Measurements from ENCODE around the gene FBXL13.
A peak's percentile ranks its signal among the peaks of the same experiment; 100 is the strongest.
"Not testable (repeated sequence)": the region's sequence is repeated elsewhere in the genome, so short reads cannot be mapped to it uniquely, and the experiment has no call there.

The FBXL13 gene

GRCh38 chr7:103020876-103021275 lies 53.7 kb downstream of the FBXL13 start:
- not testable (repeated sequence) for FAIRE-seq

DNA sequence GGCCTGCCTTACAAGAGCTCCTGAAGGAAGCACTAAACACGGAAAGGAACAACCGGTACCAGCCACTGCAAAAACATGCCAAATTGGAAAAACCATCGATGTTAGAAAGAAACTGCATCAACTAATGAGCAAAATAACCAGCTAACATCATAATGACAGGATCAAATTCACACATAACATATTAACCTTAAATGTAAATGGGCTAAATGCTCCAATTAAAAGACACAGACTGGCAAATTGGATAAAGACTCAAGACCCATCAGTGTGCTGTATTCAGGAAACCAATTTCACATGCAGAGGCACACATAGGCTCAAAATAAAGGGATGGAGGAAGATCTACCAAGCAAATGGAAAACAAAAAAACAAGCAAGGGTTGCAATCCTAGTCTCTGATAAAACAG lies 56.3 kb downstream of the FBXL13 start:
- FAIRE-seq = not testable (repeated sequence)

- FAIRE-seq = no peak
Observed at GRCh38 chr7:103011650-103012049, 62.9 kb downstream of the FBXL13 start.

- no peak for FAIRE-seq
Observed at GRCh38 chr7:103010211-103010610, 64.4 kb downstream of the FBXL13 start.

DNA sequence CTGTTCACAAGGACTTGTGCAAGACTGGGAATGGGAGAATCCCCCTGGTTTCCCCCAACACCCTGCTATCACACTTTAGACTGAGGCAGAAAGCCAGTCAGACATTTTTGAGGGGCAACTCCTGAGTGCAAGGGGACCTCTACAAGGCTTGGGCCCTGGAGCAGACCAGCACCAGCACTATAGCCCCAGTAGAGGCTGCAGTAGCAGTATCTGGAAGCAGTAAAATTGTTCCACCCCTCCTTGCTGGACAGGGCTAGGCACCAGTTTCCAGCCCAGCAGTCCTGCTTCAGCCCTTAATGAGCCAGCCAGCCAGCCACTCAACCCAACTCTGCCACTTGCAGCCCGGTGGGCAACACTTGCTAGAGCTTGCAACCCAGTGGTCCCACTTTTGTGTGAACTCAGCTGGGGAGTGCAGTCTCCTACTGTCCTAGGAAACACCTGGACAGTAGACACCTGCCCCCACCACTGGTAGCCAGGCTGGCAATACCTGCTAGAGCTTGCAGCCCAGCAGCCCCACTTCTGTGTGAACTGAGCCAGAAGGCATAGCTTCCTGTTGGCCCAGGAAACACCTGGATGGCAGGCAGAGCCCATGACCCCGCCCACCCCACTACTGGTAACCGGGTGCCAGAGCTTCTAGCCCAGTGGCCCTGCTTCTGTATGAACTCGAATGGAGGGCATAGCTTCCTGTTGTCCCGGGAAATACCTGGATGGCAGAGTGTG lies 65.0 kb downstream of the FBXL13 start:
- no peak for FAIRE-seq

- no peak for FAIRE-seq
Observed at GRCh38 chr7:103003004-103003403, 71.6 kb downstream of the FBXL13 start.

GRCh38 chr7:103001210-103001609 lies 73.4 kb downstream of the FBXL13 start:
- no peak for FAIRE-seq

DNA sequence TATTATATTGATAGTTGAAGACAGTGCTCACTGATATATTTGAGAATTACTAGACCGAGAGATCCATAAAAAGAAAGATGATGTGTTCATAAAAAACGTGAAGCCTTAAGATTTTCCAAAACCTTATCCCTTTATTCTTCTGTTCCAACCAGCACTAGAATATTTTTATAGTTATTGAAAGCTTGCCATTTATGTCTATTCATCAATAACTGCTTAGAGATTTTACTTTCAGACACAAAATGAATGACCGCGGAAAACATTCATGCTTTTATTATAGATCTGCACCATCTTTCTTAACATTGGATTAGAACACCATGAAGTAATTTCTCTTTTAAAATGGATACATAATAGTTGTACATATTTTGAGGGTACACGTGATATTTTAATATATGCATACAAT lies 77.6 kb downstream of the FBXL13 start:
- no peak for FAIRE-seq

DNA sequence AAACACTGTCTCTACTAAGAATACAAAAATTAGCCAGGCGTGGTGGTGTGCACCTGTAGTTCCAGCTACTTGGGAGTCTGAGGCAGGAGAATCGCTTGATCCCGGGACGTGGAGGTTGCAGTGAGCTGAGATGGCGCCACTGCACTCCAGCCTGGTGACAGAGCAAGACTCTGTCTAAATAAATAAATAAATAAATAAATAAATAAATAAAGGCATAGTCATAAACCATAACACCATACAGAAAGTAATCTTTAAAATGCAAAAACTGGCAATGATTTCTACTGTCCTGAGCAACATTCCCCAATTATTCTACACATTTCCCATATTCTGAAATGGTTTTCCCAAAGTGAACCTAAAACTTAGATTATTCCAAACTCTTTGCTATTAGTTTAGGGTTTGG lies 79.0 kb downstream of the FBXL13 start:
- not testable (repeated sequence) for FAIRE-seq

GRCh38 chr7:102994567-102994966 lies 80.0 kb downstream of the FBXL13 start:
- no peak for FAIRE-seq

DNA sequence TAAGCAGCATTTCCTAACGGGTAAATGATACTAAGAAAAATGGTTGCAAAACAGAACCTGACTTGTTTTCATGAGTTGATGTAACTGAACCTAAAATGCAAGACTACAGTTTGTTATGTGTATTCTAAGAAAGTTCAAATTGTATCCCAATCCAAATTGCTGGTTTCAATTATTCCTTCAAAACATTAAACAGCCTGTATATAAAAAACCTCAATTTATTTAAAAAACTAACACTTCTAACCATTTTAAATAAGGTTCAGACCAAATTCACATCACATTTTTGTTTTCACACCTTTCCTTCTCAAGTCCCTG lies 80.9 kb downstream of the FBXL13 start:
- FAIRE-seq = no peak

DNA sequence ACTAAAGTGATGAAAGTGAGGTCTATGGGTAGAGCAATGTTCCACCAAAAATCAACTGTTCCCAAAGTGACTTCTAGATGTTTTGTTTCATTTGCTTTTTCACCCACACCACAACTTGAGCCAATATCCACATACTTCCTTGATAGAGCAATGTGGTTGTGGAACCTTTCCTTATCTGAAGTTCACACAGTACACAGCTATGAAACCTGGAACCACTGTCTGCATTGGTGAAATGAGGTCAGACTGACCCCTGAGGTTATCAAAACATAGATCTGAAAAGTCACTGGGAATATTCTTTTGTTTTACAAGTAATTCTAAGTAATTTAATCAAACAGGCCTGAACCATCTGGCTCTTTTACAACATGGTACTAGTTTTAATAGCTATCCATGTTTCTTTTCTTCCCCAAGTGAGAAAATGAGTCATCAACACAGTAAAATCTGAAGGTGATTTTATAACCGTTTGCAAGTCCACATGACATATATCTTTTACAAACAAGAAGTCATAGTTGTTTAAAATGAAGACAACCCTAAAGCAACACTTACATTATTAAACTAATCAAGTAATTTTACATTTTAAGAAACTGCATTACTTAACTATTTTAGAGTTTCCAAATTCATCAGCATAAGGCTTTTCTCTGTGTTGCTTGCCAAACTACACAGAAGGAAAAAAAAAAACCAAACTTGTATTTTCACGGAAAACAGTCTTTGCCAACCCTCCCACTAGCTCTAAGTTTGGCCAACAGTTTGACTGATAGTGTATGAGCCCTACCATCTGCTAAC lies 81.5 kb downstream of the FBXL13 start:
- FAIRE-seq = peak; percentile 96

DNA sequence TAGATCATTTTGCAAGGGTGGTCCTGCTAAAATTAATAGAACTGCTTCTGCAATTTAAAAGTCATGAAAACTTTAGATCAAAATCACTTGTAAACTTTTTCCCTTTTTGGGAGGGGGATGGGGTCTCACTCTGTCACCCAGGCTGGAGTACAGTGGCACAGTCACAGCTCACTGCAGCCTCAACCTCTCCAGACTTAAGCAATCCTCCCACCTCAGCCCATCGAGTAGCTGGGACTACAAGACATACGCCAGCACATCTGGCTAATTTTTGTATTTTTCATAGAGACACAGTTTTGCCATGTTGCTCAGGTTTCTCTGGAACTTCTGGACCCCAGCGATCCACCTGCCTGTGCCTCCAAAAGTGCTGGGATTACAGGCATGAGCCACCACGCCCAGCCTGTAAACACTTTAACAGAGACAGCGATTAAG lies 82.1 kb downstream of the FBXL13 start:
- no peak for FAIRE-seq

DNA sequence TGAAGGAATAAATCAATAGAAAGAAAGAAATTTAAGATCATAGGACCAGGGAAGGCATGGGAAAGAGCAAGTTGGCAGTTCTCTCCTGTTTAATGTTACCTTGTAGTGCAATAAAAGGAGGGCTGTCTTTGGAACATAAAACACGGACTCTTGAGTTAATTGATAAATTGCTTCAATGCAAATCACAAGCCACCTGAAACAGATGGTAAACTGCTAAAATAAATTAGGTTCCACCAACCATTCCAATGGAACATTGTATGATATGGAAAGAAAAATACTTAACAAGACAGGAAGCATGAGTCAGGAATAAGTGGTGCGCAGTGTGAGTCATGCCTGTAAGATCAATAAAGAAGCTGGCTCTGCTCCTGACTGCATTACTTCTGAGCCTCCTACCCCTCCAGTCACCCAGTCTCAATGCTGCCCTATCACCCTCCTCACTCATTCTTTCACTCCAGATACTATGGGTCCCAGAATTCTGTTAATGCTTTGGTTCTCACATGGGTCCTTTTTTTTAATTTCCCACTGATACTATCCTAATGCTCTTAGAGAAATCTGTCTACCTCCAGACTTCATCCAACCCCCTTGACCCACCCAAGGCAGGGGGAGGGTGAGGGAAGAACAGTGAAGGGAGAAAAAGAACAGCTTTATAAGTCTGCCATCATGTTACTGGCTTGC lies 82.9 kb downstream of the FBXL13 start:
- FAIRE-seq = no peak

GRCh38 chr7:102991077-102991539 lies 83.5 kb downstream of the FBXL13 start:
- no peak for FAIRE-seq

DNA sequence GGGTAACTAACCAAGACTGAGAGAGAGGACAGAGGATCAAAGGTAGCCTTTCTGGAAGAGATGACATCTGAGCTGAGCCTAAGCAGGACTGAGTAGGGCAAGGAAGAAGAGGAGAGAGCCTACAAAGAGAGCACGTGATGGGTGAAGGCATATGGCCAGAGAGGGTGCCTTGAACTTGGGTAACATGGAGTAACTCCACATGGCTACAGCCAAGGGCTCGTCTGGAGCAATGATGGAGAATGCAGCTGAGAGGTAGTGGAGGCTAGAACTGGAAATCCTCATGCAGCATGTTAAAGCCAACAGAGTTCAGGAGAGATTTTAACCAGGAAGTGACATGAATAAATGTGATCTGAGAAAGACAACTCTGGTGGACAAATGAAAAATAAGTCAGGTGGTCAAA lies 84.0 kb downstream of the FBXL13 start:
- no peak for FAIRE-seq

DNA sequence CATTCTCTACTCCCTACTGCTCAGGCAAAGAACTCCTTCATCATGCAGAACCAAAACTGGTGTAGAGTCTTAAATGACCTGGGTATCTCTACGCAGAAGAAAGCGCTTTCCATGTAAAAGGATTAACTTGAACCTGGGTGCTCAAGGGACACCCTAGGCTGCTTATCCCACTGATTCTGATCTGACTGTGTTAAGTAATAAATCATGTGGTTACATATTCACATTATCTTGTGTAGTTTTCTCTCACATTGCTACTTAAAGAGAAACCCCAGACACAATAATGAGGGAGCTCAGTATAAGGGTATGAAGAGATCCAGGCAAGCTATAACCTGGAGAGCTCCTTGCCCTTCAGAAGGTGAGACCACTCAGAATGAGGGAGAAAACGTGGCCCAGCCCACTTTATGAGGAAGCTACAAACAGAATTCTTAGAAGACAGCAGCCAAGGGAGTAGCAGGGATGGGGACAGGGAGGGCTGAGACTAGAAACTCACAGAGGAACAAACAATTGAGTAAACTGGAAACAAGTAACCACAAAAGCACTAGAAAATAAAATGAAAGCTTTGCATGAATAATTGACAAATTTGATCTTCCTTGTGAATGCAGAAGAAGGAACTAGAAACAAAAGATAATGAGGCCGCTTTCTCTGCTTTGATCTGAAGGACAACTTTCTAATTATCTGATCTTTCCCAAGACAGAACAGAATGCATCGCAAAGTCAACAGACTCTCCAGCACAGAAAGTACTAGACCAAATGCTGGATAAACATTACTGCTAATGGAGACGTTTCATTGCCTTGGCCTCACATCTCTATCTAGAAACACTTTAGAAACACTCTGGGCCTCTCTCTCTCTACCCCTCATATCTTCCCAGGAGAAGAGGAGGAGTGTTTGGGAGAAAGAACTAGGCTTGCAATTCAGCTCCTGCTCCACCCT lies 85.7 kb downstream of the FBXL13 start:
- no peak for FAIRE-seq

- FAIRE-seq = no peak
Observed at GRCh38 chr7:102988088-102988487, 86.5 kb downstream of the FBXL13 start.

GRCh38 chr7:102985176-102985783 lies 89.3 kb downstream of the FBXL13 start:
- no peak for FAIRE-seq

GRCh38 chr7:102983602-102984001 lies 91.0 kb downstream of the FBXL13 start:
- FAIRE-seq = no peak

- FAIRE-seq = no peak
Observed at GRCh38 chr7:102982235-102982634, 92.4 kb downstream of the FBXL13 start.

DNA sequence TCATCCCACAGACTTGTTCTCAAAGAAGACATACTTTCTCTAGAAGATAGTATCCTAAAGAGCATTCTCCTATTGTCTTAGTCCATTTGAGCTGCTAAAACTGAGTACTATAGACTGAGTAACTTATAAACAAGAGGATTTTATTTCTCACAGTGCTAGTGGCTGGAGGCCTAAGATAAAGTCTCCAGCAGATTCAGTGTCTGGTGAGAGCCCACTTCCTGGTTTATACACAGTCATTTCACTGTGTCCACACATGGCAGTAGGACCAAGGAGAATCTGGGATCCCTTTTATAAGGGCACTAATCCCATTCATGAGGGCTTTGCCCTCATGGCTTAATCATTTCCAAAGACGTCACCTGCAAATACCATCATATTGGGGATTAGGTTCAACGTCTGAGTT lies 93.1 kb downstream of the FBXL13 start:
- no peak for FAIRE-seq
